CMK (cell line): ENCODE measurements around the gene MARS1.

Experiments
- DNase-seq: peaks from one replicate; pipeline ENCODE4 v3.0.0-alpha.2; 2010; ENCODE audit warnings: low read depth

MARS1 gene

GRCh38 chr12:57473392-57473791 lies 14.5 kb upstream of the MARS1 start:
- no peak for DNase-seq

- no peak for DNase-seq
Measured at GRCh38 chr12:57473886-57474285, 14.0 kb upstream of the MARS1 start.

GRCh38 chr12:57474430-57474829 lies 13.4 kb upstream of the MARS1 start:
- DNase-seq, result no peak

- no peak for DNase-seq
Measured at GRCh38 chr12:57474862-57475261, 13.0 kb upstream of the MARS1 start.

- no peak for DNase-seq
Measured at GRCh38 chr12:57475271-57476161, 12.4 kb upstream of the MARS1 start.

GRCh38 chr12:57476162-57476992 lies 11.5 kb upstream of the MARS1 start:
- no peak for DNase-seq

GRCh38 chr12:57476993-57477709 lies 10.7 kb upstream of the MARS1 start:
- no peak for DNase-seq

- no peak for DNase-seq
Measured at GRCh38 chr12:57477710-57478681, 9.9 kb upstream of the MARS1 start.

- no peak for DNase-seq
Measured at GRCh38 chr12:57479043-57479375, 8.9 kb upstream of the MARS1 start.

GRCh38 chr12:57479376-57480115 lies 8.3 kb upstream of the MARS1 start, which contains the start of gene ARHGAP9:
Gene ARHGAP9, minus strand, starts transcription at chr12:57479866. Its CDS starts 460 bp downstream, at chr12:57479406.
- DNase-seq, result no peak

GRCh38 chr12:57481671-57482070 lies 6.2 kb upstream of the MARS1 start:
- no peak for DNase-seq

GRCh38 chr12:57483466-57483865 lies 4.4 kb upstream of the MARS1 start:
- no peak for DNase-seq

- no peak for DNase-seq
Measured at GRCh38 chr12:57485695-57486094, 2.2 kb upstream of the MARS1 start.

- no peak for DNase-seq
Measured at GRCh38 chr12:57487055-57487596, 742 bp upstream of the MARS1 start.

- no peak for DNase-seq
Measured at GRCh38 chr12:57488402-57489156, 711 bp downstream of the MARS1 start.

GRCh38 chr12:57489157-57489641 lies 1.3 kb downstream of the MARS1 start:
- DNase-seq, result no peak

- DNase-seq, result no peak
Measured at GRCh38 chr12:57490126-57490525, 2.3 kb downstream of the MARS1 start.

- DNase-seq, result no peak
Measured at GRCh38 chr12:57491393-57492280, 3.8 kb downstream of the MARS1 start.
